CD4-positive, CD25-positive, alpha-beta regulatory T cell (primary cell): ENCODE data around the gene NOS1AP. TPM values are rescaled to one million over a fixed set of nuclear protein-coding genes. Genes with fewer than 3 reads are reported as not detected.

ENCODE experiments used
- ATAC-seq, 2 donors: fragments of 150-1000 bp; cut with Tn5 transposase; one replicate each; pipeline ENCODE4 v1.10.0; 2021; ENCODE audit warnings: low read depth in 2 of 2, moderate number of reproducible peaks in 2 of 2, moderate library complexity in 1 of 2
- DNase-seq, 3 donors: peaks; one replicate each; pipeline versions ENCODE4 v3.0.0 to v3.0.0-alpha.2; 2012 to 2022; ENCODE audit warnings: mixed read lengths in 1 of 3
- H3K27ac ChIP-seq: one replicate; pipeline ENCODE4 v1.7.0; 2013; ENCODE audit warnings: mild to moderate bottlenecking, low read length; ENCODE audit not compliant: insufficient read depth, poor library complexity, severe bottlenecking
- H3K27me3 ChIP-seq: one replicate; pipeline ENCODE4 v1.7.0; 2013; ENCODE audit warnings: low read length; ENCODE audit not compliant: control insufficient read depth, insufficient read depth
- H3K36me3 ChIP-seq: one replicate; pipeline ENCODE4 v1.7.0; 2013; ENCODE audit warnings: mild to moderate bottlenecking, low read length, moderate library complexity; ENCODE audit not compliant: control insufficient read depth, insufficient read depth
- H3K4me1 ChIP-seq: 2 replicates; pipeline ENCODE4 v1.7.0; 2013; ENCODE audit warnings: mild to moderate bottlenecking, low read length; ENCODE audit not compliant: insufficient read depth, control insufficient read depth, poor library complexity, severe bottlenecking
- H3K4me3 ChIP-seq: one replicate; pipeline ENCODE4 v1.7.0; 2013; ENCODE audit warnings: low read depth, mild to moderate bottlenecking, low read length, moderate library complexity
- H3K9me3 ChIP-seq, 2 experiments: 1 replicate in 1 of 2; 2 replicates in 1 of 2; pipeline ENCODE4 v1.7.0; 2013; ENCODE audit warnings: low read length in 2 of 2, mild to moderate bottlenecking in 1 of 2, moderate library complexity in 1 of 2; ENCODE audit not compliant: control insufficient read depth in 2 of 2
- H3K27ac Mint-ChIP-seq, 3 donors: one replicate each; pipeline ENCODE4 v1.8.0; 2020 to 2022; ENCODE audit warnings: mild to moderate bottlenecking in 3 of 3, mixed read lengths in 3 of 3, moderate library complexity in 2 of 3
- H3K27me3 Mint-ChIP-seq: one replicate; pipeline ENCODE4 v1.8.0; 2022; ENCODE audit warnings: mild to moderate bottlenecking, mixed read lengths
- H3K36me3 Mint-ChIP-seq: one replicate; pipeline ENCODE4 v1.8.0; 2020; ENCODE audit warnings: mixed read lengths
- H3K4me1 Mint-ChIP-seq, 4 donors: one replicate each; pipeline ENCODE4 v1.8.0; 2020 to 2022; ENCODE audit warnings: mixed read lengths in 4 of 4, mild to moderate bottlenecking in 1 of 4
- H3K4me3 Mint-ChIP-seq, 4 donors: one replicate each; pipeline ENCODE4 v1.8.0; 2020 to 2022; ENCODE audit warnings: mild to moderate bottlenecking in 4 of 4, mixed read lengths in 4 of 4, moderate library complexity in 3 of 4
- H3K9me3 Mint-ChIP-seq, 7 donors: one replicate each; pipeline ENCODE4 v1.8.0; 2020 to 2022; ENCODE audit warnings: mixed read lengths in 7 of 7, mild to moderate bottlenecking in 3 of 7, moderate library complexity in 2 of 7
- polyA plus RNA-seq, 4 donors: library from polyadenylated mRNA; unstranded; fragments of 300-500 nt; fragmentation: Illumina TruSeq; gene quantifications; one replicate each; pipeline ENCODE4 v1.2.3, GENCODE V29; 2021
- total RNA-seq: library from RNA; stranded (reverse); gene quantifications from one replicate; pipeline ENCODE4 v1.2.3, GENCODE V29; 2022

NOS1AP gene
- total and polyA plus RNA-seq, 5 donors from 2014 or later: not detected

DNA sequence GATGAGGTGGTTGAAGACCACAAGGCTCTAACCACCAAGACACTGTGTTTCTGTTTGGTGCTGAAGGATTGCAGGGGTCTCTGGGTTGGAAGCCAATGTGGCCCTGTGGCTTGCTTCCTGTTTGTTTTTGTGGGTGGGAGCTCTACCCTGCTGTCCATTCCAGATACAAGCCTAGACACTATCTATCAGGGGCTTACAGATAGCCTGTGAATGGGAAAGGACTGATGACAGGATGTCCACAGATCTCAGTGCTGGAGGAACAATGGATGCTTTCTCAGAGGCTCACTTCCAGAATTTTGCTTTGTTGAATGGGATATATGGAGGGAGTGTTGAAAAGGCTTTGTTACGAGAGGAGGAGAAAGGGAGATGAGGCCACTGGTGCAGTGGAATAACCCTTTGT is 69.7 kb downstream of the NOS1AP start:
- no peak overlapping the region for H3K4me3 Mint-ChIP-seq

DNA sequence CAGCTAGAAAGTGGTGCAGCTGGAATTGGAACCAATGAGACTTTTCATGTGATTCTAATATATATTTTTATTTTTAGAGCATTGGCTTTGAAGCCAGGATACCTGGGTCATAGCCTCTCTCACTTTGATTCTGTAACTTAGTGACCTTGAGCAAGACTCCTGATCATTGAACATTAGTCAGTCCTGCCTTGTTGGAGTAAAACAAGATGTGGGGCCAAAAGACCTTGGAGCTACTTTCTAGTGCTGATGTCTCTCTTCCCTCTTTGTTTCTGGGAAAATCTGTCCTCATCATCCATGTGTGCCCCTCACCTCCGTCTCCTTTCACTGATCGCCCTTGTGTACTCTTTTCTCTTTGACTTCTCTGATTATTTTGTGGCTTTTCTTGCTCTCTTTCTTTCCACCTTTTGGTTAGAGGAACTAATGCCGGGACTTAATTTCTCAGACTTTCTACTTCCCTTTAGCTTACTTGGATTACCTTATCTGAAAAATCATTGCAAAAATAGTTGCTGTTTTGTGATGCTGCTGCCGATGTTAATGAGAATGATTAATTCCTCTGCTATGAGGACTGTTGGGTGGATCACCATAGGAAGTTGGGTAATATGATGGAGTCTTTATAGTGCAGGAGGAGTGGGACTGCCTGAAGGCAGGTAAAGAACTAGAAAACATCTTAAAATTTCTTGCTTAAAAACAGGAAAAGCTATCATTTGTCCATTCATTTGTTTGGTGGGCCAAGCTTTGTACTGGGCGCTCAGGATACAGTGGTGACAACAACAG is 72.0 kb downstream of the NOS1AP start:
- H3K27me3 Mint-ChIP-seq: peaks cover 8% of the 10 kb centered on the region
- no peak overlapping the region for H3K27ac ChIP-seq
- H3K9me3 ChIP-seq: no peaks in the 10 kb centered on the region
- DNase-seq (no peak), ATAC-seq (no peak)
- no peak overlapping the region for H3K4me3 ChIP-seq
- H3K36me3 ChIP-seq: no peaks in the 10 kb centered on the region
- H3K4me1 Mint-ChIP-seq: no peaks in the 10 kb centered on the region
- peaks cover 4% of the 10 kb centered on the region for H3K27me3 ChIP-seq
- peak overlapping the region in 1 of 3 donors; percentile 4 for H3K27ac Mint-ChIP-seq
- H3K9me3 Mint-ChIP-seq: peaks cover 0 to 2% (median 0%) of the 10 kb centered on the region in 7 donors
- H3K4me1 ChIP-seq: no peaks in the 10 kb centered on the region
- H3K4me3 Mint-ChIP-seq: no peak overlapping the region
- H3K36me3 Mint-ChIP-seq: no peaks in the 10 kb centered on the region

More for the DNA sequence above, 69.7 kb downstream of the NOS1AP start:
- Mint-ChIP-seq H3K9me3 (peaks cover 0 to 3% (median 0%) of the 10 kb centered on the region in 7 donors), H3K36me3 (no peaks in the 10 kb centered on the region), H3K4me1 (no peaks in the 10 kb centered on the region), H3K27ac (no peak overlapping the region), H3K27me3 (peaks cover 10% of the 10 kb centered on the region)
- no peak for ATAC-seq
- Histone ChIP-seq H3K27me3 (peaks cover 7% of the 10 kb centered on the region), H3K4me3 (no peak overlapping the region), H3K27ac (no peak overlapping the region), H3K36me3 (no peaks in the 10 kb centered on the region), H3K4me1 (no peaks in the 10 kb centered on the region), H3K9me3 (no peaks in the 10 kb centered on the region)
- DNase-seq: no peak

DNA sequence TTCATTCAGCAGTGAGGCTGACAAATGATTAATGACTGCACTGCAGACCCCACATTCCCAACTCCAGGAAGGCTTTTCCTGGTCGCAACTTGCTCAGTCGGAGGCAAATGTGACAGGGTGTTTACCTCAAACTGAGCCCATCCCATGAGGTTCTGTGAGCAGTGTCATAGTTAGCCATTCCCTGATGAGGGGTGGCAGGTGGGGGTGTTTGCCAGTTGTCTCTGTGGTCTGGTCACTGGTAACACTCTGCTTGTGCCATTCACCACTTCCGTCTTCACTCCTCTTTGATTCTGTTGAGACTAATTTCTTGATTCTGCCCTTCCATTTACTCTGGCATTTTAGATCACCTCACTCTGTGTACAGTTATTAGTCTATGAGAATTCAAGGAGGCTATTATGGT is 73.5 kb downstream of the NOS1AP start:
- DNase-seq (no peak), ATAC-seq (no peak)
- Mint-ChIP-seq H3K27ac (no peak overlapping the region), H3K9me3 (peaks cover 0 to 2% (median 0%) of the 10 kb centered on the region in 7 donors), H3K4me3 (no peak overlapping the region), H3K27me3 (peaks cover 10% of the 10 kb centered on the region), H3K4me1 (no peaks in the 10 kb centered on the region), H3K36me3 (no peaks in the 10 kb centered on the region)
- Histone ChIP-seq H3K27ac (no peak overlapping the region), H3K9me3 (no peaks in the 10 kb centered on the region), H3K4me3 (no peak overlapping the region), H3K27me3 (peaks cover 4% of the 10 kb centered on the region), H3K36me3 (no peaks in the 10 kb centered on the region), H3K4me1 (no peaks in the 10 kb centered on the region)

DNA sequence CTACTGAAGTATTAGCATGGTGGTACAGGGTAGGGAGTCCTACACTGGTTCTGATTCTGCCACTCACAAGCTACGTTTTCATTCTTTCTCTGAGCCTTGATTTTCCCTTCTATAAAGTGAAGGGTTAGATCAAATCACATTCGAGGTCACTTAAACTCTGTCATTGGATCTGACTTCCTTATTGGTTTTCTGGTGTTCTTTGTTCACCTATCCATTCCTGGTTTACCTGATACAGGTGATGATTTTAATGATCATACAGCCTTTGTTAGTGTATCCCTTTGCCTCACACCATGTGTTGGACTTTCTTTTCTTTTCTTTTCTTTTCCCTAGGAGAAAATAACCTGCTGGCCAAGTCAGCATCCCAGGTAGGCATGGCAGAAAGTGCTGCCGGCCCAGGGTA is 74.8 kb downstream of the NOS1AP start:
- H3K4me3 Mint-ChIP-seq: no peak overlapping the region
- peaks cover 8% of the 10 kb centered on the region for H3K27me3 Mint-ChIP-seq
- ATAC-seq: no peak
- H3K9me3 Mint-ChIP-seq: peaks cover 0 to 3% (median 0%) of the 10 kb centered on the region in 7 donors
- no peak for DNase-seq
- Histone ChIP-seq H3K4me1 (no peaks in the 10 kb centered on the region), H3K9me3 (no peaks in the 10 kb centered on the region), H3K4me3 (no peak overlapping the region), H3K36me3 (no peaks in the 10 kb centered on the region), H3K27ac (no peak overlapping the region), H3K27me3 (peaks cover 4% of the 10 kb centered on the region)
- H3K4me1 Mint-ChIP-seq: peaks cover 0 to 2% (median 0%) of the 10 kb centered on the region in 4 donors
- no peaks in the 10 kb centered on the region for H3K36me3 Mint-ChIP-seq
- no peak overlapping the region for H3K27ac Mint-ChIP-seq

DNA sequence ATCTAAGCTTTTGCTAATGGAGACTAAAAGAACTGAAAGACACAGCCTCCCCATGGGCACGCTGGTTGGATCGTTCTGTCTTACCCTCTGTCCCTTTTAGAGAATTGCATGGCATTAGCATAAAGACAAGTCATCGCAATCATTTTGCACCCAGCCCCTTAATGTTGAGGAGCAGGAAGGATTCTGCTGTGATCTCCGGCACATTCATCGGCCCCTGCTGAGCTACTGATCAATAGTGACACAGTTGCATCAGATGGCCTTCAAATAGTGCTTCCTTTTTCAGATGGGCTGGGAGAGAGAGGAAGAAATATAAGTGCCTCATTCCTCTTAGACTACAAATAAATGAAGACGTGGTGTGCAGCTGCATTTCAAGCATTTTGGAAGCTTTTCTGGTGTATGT is 75.4 kb downstream of the NOS1AP start:
- Histone ChIP-seq H3K4me3 (no peak overlapping the region), H3K27me3 (peaks cover 4% of the 10 kb centered on the region), H3K4me1 (no peaks in the 10 kb centered on the region), H3K36me3 (no peaks in the 10 kb centered on the region), H3K27ac (no peak overlapping the region), H3K9me3 (no peaks in the 10 kb centered on the region)
- ATAC-seq: no peak
- no peak for DNase-seq
- Mint-ChIP-seq H3K9me3 (peaks cover 0 to 3% (median 0%) of the 10 kb centered on the region in 7 donors), H3K36me3 (no peaks in the 10 kb centered on the region), H3K4me3 (no peak overlapping the region), H3K27ac (no peak overlapping the region), H3K27me3 (peaks cover 6% of the 10 kb centered on the region), H3K4me1 (peaks cover 0 to 2% (median 0%) of the 10 kb centered on the region in 4 donors)

DNA sequence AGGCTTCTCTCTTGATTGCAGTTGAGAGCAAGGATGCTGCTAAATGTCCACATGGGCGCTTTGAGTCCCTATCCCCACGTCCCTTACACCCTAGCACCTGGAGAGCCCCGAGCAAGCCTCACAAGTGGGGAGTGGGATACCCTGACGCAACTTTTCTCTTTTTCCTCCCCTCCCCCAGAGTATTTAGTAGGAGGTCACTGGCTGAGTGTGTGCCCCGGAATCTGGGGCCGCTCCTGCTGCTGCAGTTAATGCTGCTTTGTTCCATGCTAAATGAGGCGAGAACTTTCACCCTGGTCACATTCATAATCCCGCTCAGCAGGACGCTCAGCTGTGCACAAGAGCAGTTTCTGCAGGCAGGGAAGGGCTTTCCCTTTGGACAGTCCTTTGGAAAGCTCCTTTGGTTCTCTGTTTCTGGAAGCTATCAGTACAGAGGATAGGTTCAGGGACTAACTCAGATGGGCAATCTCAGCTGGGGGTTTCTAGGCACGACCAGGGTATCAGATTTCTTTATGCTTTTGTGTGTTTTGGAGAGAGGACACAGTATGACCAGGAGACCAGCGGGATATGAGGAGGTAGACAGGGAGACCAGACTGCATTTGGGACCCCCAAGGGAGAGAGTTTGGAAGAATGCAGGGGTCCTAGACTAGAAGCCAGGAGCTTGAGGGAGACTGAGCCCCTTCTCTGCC is 75.9 kb downstream of the NOS1AP start:
- Mint-ChIP-seq H3K4me1 (peaks cover 0 to 2% (median 0%) of the 10 kb centered on the region in 4 donors), H3K27ac (no peak overlapping the region), H3K36me3 (no peaks in the 10 kb centered on the region), H3K9me3 (peaks cover 0 to 5% (median 0%) of the 10 kb centered on the region in 7 donors), H3K27me3 (peaks cover 6% of the 10 kb centered on the region), H3K4me3 (no peak overlapping the region)
- no peak for DNase-seq
- H3K36me3 ChIP-seq: no peaks in the 10 kb centered on the region
- H3K27ac ChIP-seq: no peak overlapping the region
- peaks cover 2% of the 10 kb centered on the region for H3K27me3 ChIP-seq
- H3K9me3 ChIP-seq: peaks cover 0 to 4% of the 10 kb centered on the region in 2 experiments
- ATAC-seq: no peak
- H3K4me1 ChIP-seq: no peaks in the 10 kb centered on the region
- no peak overlapping the region for H3K4me3 ChIP-seq

DNA sequence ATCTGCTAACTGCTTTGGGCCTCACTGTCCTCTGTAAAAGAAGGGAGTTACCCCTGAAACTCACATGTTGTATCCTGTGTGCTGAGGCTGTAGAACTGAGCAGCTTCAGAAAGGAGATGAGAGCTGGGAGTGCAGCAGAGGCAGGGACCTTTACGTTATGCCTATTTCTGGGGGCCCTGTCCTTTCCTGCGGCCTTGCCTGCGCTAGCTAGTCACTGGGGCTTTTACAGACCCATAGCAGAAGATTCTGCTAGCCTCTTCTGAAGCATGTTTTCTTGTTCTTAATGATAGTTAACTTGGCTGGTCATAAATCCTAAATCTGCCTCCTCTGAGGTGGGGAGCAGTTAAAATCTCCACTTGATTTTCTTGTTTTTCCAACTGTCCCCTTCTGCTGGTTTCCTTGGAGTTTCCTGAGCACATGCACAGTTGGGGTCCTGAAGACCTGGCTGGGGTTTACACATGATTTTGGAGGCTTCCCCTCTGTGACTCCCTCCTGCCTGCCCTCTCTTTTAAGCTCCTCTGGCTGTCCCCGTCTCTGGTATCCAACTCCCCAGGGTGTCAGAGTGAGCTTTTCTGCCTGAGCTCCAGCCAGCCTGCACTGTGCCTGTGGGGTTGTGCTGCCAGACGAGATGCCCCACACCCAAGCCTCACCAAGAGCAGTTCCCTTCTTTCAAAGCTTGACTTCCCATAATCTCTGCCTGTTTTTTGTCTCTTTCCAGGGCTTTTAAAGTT is 76.6 kb downstream of the NOS1AP start:
- Mint-ChIP-seq H3K4me1 (peaks cover 0 to 2% (median 0%) of the 10 kb centered on the region in 4 donors), H3K27ac (no peak overlapping the region), H3K4me3 (no peak overlapping the region), H3K36me3 (no peaks in the 10 kb centered on the region), H3K9me3 (peaks cover 0 to 7% (median 0%) of the 10 kb centered on the region in 7 donors), H3K27me3 (peaks cover 6% of the 10 kb centered on the region)
- no peak for DNase-seq
- Histone ChIP-seq H3K4me3 (no peak overlapping the region), H3K27ac (no peak overlapping the region), H3K36me3 (no peaks in the 10 kb centered on the region), H3K9me3 (peaks cover 0 to 4% of the 10 kb centered on the region in 2 experiments), H3K27me3 (peaks cover 2% of the 10 kb centered on the region), H3K4me1 (no peaks in the 10 kb centered on the region)
- ATAC-seq: no peak
